NCI-H524 treated with DMSO at 0.1 percent for 48 hours (cell line): Measurements from ENCODE around the gene LUC7L.
"Not testable (repeated sequence)": the region's sequence is repeated elsewhere in the genome, so short reads cannot be mapped to it uniquely, and the experiment has no call there.

Experiments used
- DNase-seq: peaks from one replicate; lab custom pipeline; 2025; lab: John Stamatoyannopoulos, UW

LUC7L gene

GRCh38 chr16:179211-180092 is 49.8 kb downstream of the LUC7L start:
- DNase-seq: no peak

- DNase-seq: no peak
These were observed 50.6 kb downstream of the LUC7L start for GRCh38 chr16:178668-179015.

GRCh38 chr16:177981-178667 is 51.1 kb downstream of the LUC7L start:
- DNase-seq: no peak

GRCh38 chr16:177394-177822 is 51.8 kb downstream of the LUC7L start:
- no peak for DNase-seq

- DNase-seq: not testable (repeated sequence)
These were observed 52.5 kb downstream of the LUC7L start, which contains the start of gene HBA1 for GRCh38 chr16:176477-177382. Gene HBA1, plus strand, starts transcription at chr16:176680. Its CDS starts 37 bp downstream, at chr16:176717.

GRCh38 chr16:176006-176405 is 53.2 kb downstream of the LUC7L start:
- not testable (repeated sequence) for DNase-seq

- DNase-seq: no peak
These were observed 54.0 kb downstream of the LUC7L start for GRCh38 chr16:175011-175949.

GRCh38 chr16:173928-174769 is 55.1 kb downstream of the LUC7L start:
- not testable (repeated sequence) for DNase-seq

GRCh38 chr16:173211-173854 is 55.9 kb downstream of the LUC7L start:
- not testable (repeated sequence) for DNase-seq

- DNase-seq: not testable (repeated sequence)
These were observed 56.8 kb downstream of the LUC7L start, which contains the start of gene HBA2 for GRCh38 chr16:172374-172941. Gene HBA2, plus strand, starts transcription at chr16:172876. Its CDS starts 37 bp downstream, at chr16:172913.

GRCh38 chr16:170788-171187 is 58.5 kb downstream of the LUC7L start:
- no peak for DNase-seq

- DNase-seq: not testable (repeated sequence)
These were observed 59.2 kb downstream of the LUC7L start for GRCh38 chr16:170088-170507.

- no peak for DNase-seq
These were observed 60.2 kb downstream of the LUC7L start for GRCh38 chr16:169014-169413.

- no peak for DNase-seq
These were observed 60.8 kb downstream of the LUC7L start for GRCh38 chr16:168424-168823.

GRCh38 chr16:167122-167690 is 62.0 kb downstream of the LUC7L start:
- no peak for DNase-seq

- no peak for DNase-seq
These were observed 62.7 kb downstream of the LUC7L start for GRCh38 chr16:166375-167121.

GRCh38 chr16:165539-166374 is 63.5 kb downstream of the LUC7L start, which contains the start of gene HBM:
Gene HBM, plus strand, starts transcription at chr16:165978. Its CDS starts 20 bp downstream, at chr16:165998.
- DNase-seq: no peak
